Endodermal cell (in vitro differentiated cells): ENCODE measurements around the gene UNK. TPM values are rescaled to one million over a fixed set of nuclear protein-coding genes. Genes with fewer than 3 reads are reported as not detected.

Source experiments
- DNase-seq: peaks from one replicate; pipeline ENCODE4 v3.0.0-alpha.2; 2017
- H3K27ac ChIP-seq: 2 replicates; pipeline ENCODE4 v1.5.1; 2013; ENCODE audit warnings: mild to moderate bottlenecking, low read depth, low read length, moderate library complexity
- H3K27me3 ChIP-seq: 2 replicates; pipeline ENCODE4 v1.6.1; 2013; ENCODE audit warnings: mild to moderate bottlenecking, low read length, moderate library complexity; ENCODE audit not compliant: insufficient read depth, control insufficient read depth, poor library complexity, severe bottlenecking
- H3K36me3 ChIP-seq: 2 replicates; pipeline ENCODE4 v1.7.0; 2013; ENCODE audit warnings: mild to moderate bottlenecking, low read length, moderate library complexity; ENCODE audit not compliant: control insufficient read depth, insufficient read depth
- H3K4me1 ChIP-seq: one replicate; pipeline ENCODE4 v1.7.0; 2013; ENCODE audit warnings: low read length; ENCODE audit not compliant: control insufficient read depth, insufficient read depth
- H3K4me3 ChIP-seq: 2 replicates; pipeline ENCODE4 v1.5.1; 2013; ENCODE audit warnings: mild to moderate bottlenecking, low read length, moderate library complexity
- H3K9ac ChIP-seq: 2 replicates; pipeline ENCODE4 v1.6.1; 2013; ENCODE audit warnings: mild to moderate bottlenecking, low read length, moderate library complexity; ENCODE audit not compliant: poor library complexity, severe bottlenecking; ENCODE audit errors: extremely low read depth
- H3K9me3 ChIP-seq: 2 replicates; pipeline ENCODE4 v1.6.1; 2013; ENCODE audit warnings: mild to moderate bottlenecking, low read length, moderate library complexity; ENCODE audit not compliant: control insufficient read depth
- H3K27ac Mint-ChIP-seq: 2 replicates; pipeline ENCODE4 v1.8.0; 2020; ENCODE audit warnings: mixed read lengths
- H3K27me3 Mint-ChIP-seq: 2 replicates; pipeline ENCODE4 v1.8.0; 2021; ENCODE audit warnings: mild to moderate bottlenecking, mixed read lengths; ENCODE audit not compliant: insufficient read depth
- H3K36me3 Mint-ChIP-seq: 2 replicates; pipeline ENCODE4 v1.8.0; 2020; ENCODE audit warnings: low read depth, mixed read lengths
- H3K4me1 Mint-ChIP-seq: 2 replicates; pipeline ENCODE4 v1.8.0; 2020; ENCODE audit warnings: mixed read lengths
- H3K4me3 Mint-ChIP-seq: 2 replicates; pipeline ENCODE4 v1.8.0; 2020; ENCODE audit warnings: mild to moderate bottlenecking, moderate library complexity, mixed read lengths
- H3K9me3 Mint-ChIP-seq: 2 replicates; pipeline ENCODE4 v1.8.0; 2020; ENCODE audit warnings: mild to moderate bottlenecking, mixed read lengths
- WGBS, 2 experiments: methylation state at CpG; one replicate each; pipeline versions ENCODE4 v1.1.5 to v1.1.7; 2013; ENCODE audit warnings: missing lambda C conversion rate in 2 of 2, mixed read lengths in 1 of 2; ENCODE audit not compliant: insufficient coverage in 1 of 2, insufficient read length in 1 of 2; 5-methylcytosine and 5-hydroxymethylcytosine counted together
- total RNA-seq, 2 donors: library from RNA; stranded (reverse); fragmentation: NEBNext Ultra II Directional in 1 of 2; extraction: Animal tissue kit (Norgen Biotek cat#: 25700) in 1 of 2; gene quantifications; 2 replicates in 1 of 2; 3 replicates in 1 of 2; pipeline ENCODE4 v1.2.1, GENCODE V29; 2021
- TF ChIP-seq, protein P1 (sequence below): fragments of 200-600 bp; sonication (generic); conservative IDR thresholded peaks from 2 replicates; pipeline ENCODE4 v1.5.0; 2021; ENCODE audit warnings: antibody characterized with exemption, mild to moderate bottlenecking

The UNK gene
- total RNA-seq, 2 donors from 2014 or later = 38.0 to 39.0 TPM

DNA sequence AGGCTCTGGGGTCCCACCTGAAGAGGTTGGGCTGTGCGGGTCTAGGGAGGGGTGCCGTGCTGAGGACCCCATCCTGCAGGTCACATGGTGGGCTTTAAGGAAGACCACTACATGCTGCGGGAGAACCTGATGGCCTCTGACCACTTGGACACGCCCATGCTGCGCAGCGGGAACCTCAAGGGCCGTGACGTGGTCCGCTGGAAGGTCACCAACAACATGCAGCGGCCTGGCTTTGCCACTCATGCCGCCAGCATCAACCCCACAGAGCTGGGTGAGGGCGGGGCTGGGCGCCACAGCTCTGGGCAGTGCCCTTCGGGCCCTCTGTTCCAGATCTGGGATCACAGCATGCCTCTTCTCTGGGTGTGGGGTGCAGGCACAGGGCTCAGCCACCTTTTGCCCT, 44.8 kb upstream of the UNK start:
- H3K4me1 Mint-ChIP-seq = no peaks in the 10 kb centered on the region
- H3K4me1 ChIP-seq = no peaks in the 10 kb centered on the region
- H3K4me3 Mint-ChIP-seq = no peak overlapping the region
- WGBS, 2 experiments = 94 to 95% methylated on average over 14 of the region's 14 CpGs
- no peaks in the 10 kb centered on the region for H3K27me3 ChIP-seq
- TF ChIP-seq, protein P1, sequence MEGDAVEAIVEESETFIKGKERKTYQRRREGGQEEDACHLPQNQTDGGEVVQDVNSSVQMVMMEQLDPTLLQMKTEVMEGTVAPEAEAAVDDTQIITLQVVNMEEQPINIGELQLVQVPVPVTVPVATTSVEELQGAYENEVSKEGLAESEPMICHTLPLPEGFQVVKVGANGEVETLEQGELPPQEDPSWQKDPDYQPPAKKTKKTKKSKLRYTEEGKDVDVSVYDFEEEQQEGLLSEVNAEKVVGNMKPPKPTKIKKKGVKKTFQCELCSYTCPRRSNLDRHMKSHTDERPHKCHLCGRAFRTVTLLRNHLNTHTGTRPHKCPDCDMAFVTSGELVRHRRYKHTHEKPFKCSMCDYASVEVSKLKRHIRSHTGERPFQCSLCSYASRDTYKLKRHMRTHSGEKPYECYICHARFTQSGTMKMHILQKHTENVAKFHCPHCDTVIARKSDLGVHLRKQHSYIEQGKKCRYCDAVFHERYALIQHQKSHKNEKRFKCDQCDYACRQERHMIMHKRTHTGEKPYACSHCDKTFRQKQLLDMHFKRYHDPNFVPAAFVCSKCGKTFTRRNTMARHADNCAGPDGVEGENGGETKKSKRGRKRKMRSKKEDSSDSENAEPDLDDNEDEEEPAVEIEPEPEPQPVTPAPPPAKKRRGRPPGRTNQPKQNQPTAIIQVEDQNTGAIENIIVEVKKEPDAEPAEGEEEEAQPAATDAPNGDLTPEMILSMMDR = no peak
- H3K27ac ChIP-seq = no peak overlapping the region
- H3K27ac Mint-ChIP-seq = no peak overlapping the region
- no peak overlapping the region for H3K4me3 ChIP-seq
- no peaks in the 10 kb centered on the region for H3K9me3 Mint-ChIP-seq
- H3K27me3 Mint-ChIP-seq = no peaks in the 10 kb centered on the region
- H3K36me3 Mint-ChIP-seq = no peaks in the 10 kb centered on the region
- H3K36me3 ChIP-seq = no peaks in the 10 kb centered on the region
- no peaks in the 10 kb centered on the region for H3K9me3 ChIP-seq
- H3K9ac ChIP-seq = no peak overlapping the region
- no peak for DNase-seq

DNA sequence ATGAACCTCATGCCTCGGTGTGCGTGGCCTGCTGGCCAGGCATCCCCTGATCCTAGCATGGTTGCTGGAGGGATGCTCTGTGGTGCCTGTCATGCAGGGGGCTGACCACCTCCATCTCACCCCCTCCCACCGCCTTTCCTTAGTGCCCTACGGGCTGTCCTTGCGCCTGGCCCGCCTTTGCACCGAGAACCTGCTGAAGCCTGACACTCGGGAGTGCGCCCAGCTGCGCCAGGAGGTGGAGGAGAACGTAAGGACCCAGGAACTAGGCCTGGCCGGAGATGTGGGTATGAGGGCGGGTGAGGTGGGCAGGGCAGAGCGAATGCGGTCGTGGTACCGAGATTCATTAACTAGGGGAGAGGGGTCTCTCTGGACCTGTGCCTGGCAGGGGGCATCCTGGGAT, 44.4 kb upstream of the UNK start:
- 93 to 96% methylated on average over 11 to 17 of the region's 17 CpGs for WGBS, 2 experiments
- H3K4me3 Mint-ChIP-seq = no peak overlapping the region

DNA sequence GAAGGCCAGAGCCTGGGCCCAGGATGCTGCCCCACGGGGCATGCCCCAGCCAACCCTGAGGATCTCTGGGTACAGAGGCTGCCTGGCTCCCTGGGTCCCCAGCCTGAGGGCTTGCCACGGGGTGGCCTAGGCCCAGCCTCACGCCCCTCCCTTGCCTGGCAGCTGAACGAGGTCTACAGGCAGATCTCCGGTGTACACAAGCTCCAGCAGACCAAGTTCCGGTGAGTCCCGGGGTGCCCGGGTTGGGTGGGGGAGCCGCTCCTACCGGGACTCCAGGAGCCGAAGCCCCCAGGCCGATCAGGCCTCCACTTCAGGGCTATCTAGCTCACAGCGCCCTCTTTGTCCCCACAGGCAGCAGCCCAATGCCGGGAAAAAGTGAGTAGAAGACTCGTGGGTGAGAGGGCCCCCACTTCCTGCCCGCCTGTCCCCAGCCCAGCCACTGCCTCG, 44.0 kb upstream of the UNK start:
- no peaks in the 10 kb centered on the region for H3K4me1 Mint-ChIP-seq
- 84 to 89% methylated on average over 14 to 17 of the region's 17 CpGs for WGBS, 2 experiments
- TF ChIP-seq, protein P1 = no peak
- no peaks in the 10 kb centered on the region for H3K27me3 Mint-ChIP-seq
- Histone ChIP-seq H3K4me1 (no peaks in the 10 kb centered on the region), H3K9me3 (no peaks in the 10 kb centered on the region), H3K9ac (no peak overlapping the region), H3K4me3 (no peak overlapping the region), H3K36me3 (no peaks in the 10 kb centered on the region), H3K27me3 (no peaks in the 10 kb centered on the region), H3K27ac (no peak overlapping the region)
- no peak overlapping the region for H3K4me3 Mint-ChIP-seq
- no peaks in the 10 kb centered on the region for H3K36me3 Mint-ChIP-seq
- H3K9me3 Mint-ChIP-seq = no peaks in the 10 kb centered on the region
- no peak overlapping the region for H3K27ac Mint-ChIP-seq
- DNase-seq = no peak

More for the DNA sequence above, 44.4 kb upstream of the UNK start:
- Histone ChIP-seq H3K4me1 (no peaks in the 10 kb centered on the region), H3K27me3 (no peaks in the 10 kb centered on the region), H3K4me3 (no peak overlapping the region), H3K27ac (no peak overlapping the region), H3K9me3 (no peaks in the 10 kb centered on the region), H3K9ac (no peak overlapping the region), H3K36me3 (no peaks in the 10 kb centered on the region)
- TF ChIP-seq, protein P1 = no peak
- Mint-ChIP-seq H3K36me3 (no peaks in the 10 kb centered on the region), H3K9me3 (no peaks in the 10 kb centered on the region), H3K4me1 (no peaks in the 10 kb centered on the region), H3K27ac (no peak overlapping the region), H3K27me3 (no peaks in the 10 kb centered on the region)
- no peak for DNase-seq
